ENCODE measurements around the gene TRAPPC2L.

GRCh38 chr16:88807142-88807625 is 49.7 kb upstream of the TRAPPC2L start:
- no peak for TF ChIP-seq EZH2 (IDR thresholded peaks at IDR 0.05; ENCODE audit: low read depth)
- TF ChIP-seq, protein P1, sequence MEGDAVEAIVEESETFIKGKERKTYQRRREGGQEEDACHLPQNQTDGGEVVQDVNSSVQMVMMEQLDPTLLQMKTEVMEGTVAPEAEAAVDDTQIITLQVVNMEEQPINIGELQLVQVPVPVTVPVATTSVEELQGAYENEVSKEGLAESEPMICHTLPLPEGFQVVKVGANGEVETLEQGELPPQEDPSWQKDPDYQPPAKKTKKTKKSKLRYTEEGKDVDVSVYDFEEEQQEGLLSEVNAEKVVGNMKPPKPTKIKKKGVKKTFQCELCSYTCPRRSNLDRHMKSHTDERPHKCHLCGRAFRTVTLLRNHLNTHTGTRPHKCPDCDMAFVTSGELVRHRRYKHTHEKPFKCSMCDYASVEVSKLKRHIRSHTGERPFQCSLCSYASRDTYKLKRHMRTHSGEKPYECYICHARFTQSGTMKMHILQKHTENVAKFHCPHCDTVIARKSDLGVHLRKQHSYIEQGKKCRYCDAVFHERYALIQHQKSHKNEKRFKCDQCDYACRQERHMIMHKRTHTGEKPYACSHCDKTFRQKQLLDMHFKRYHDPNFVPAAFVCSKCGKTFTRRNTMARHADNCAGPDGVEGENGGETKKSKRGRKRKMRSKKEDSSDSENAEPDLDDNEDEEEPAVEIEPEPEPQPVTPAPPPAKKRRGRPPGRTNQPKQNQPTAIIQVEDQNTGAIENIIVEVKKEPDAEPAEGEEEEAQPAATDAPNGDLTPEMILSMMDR (conservative IDR thresholded peaks at IDR 0.05) = no peak
